ENCODE measurements around the gene AUTS2.

Gene AUTS2

GRCh38 chr7:70673778-70674570 is 1075.7 kb downstream of the AUTS2 start:
- DNase-seq (ENCODE audit: insufficient read length, low spot score) (no peak), FAIRE-seq (no peak)

GRCh38 chr7:70674571-70675010 is 1076.3 kb downstream of the AUTS2 start:
- no peak for FAIRE-seq

GRCh38 chr7:70676243-70676642 is 1078.0 kb downstream of the AUTS2 start:
- no peak for DNase-seq (ENCODE audit: insufficient read length, low spot score)
- FAIRE-seq, result no peak

More at GRCh38 chr7:70674571-70675010, 1076.3 kb downstream of the AUTS2 start:
- no peak for DNase-seq (ENCODE audit: insufficient read length, low spot score)

- FAIRE-seq, result no peak
- DNase-seq (ENCODE audit: insufficient read length, low spot score), result no peak
Observed at GRCh38 chr7:70678621-70679251, 1080.5 kb downstream of the AUTS2 start.

- DNase-seq (ENCODE audit: insufficient read length, low spot score) (no peak), FAIRE-seq (no peak)
Observed at GRCh38 chr7:70679661-70680060, 1081.4 kb downstream of the AUTS2 start.

- DNase-seq (ENCODE audit: insufficient read length, low spot score) (no peak), FAIRE-seq (no peak)
Observed at GRCh38 chr7:70680306-70680705, 1082.0 kb downstream of the AUTS2 start.

GRCh38 chr7:70680743-70681468 is 1082.6 kb downstream of the AUTS2 start:
- no peak for DNase-seq (ENCODE audit: insufficient read length, low spot score)
- FAIRE-seq, result no peak

GRCh38 chr7:70681469-70682350 is 1083.4 kb downstream of the AUTS2 start:
- peak; percentile 14 for FAIRE-seq
- peak; percentile 28 for DNase-seq (ENCODE audit: insufficient read length, low spot score)

- FAIRE-seq (no peak), DNase-seq (ENCODE audit: insufficient read length, low spot score) (no peak)
Observed at GRCh38 chr7:70684173-70684572, 1085.9 kb downstream of the AUTS2 start.

- FAIRE-seq (no peak), DNase-seq (ENCODE audit: insufficient read length, low spot score) (no peak)
Observed at GRCh38 chr7:70693321-70693685, 1095.0 kb downstream of the AUTS2 start.

- DNase-seq (ENCODE audit: insufficient read length, low spot score) (peak; percentile 22), FAIRE-seq (no peak)
Observed at GRCh38 chr7:70693686-70694433, 1095.6 kb downstream of the AUTS2 start.

GRCh38 chr7:70694434-70694970 is 1096.2 kb downstream of the AUTS2 start:
- DNase-seq (ENCODE audit: insufficient read length, low spot score) (peak; percentile 27), FAIRE-seq (no peak)

GRCh38 chr7:70694971-70695794 is 1096.9 kb downstream of the AUTS2 start:
- DNase-seq (ENCODE audit: insufficient read length, low spot score) (no peak), FAIRE-seq (no peak)

GRCh38 chr7:70695795-70696083 is 1097.5 kb downstream of the AUTS2 start:
- no peak for FAIRE-seq
- DNase-seq (ENCODE audit: insufficient read length, low spot score), result no peak

- DNase-seq (ENCODE audit: insufficient read length, low spot score), result no peak
Observed at GRCh38 chr7:70696201-70696754, 1098.0 kb downstream of the AUTS2 start.

GRCh38 chr7:70698219-70698832 is 1100.1 kb downstream of the AUTS2 start:
- peak; percentile 35 for DNase-seq (ENCODE audit: insufficient read length, low spot score)
- peak; percentile 72 for FAIRE-seq

More at GRCh38 chr7:70696201-70696754, 1098.0 kb downstream of the AUTS2 start:
- FAIRE-seq, result no peak

GRCh38 chr7:70699271-70699670 is 1101.0 kb downstream of the AUTS2 start:
- FAIRE-seq (no peak), DNase-seq (ENCODE audit: insufficient read length, low spot score) (no peak)

Measured in GM19239 (cell line).